NCI-H1694 (cell line): ENCODE measurements around the gene TMEM204.

ENCODE experiments used
- DNase-seq: peaks from one replicate; lab custom pipeline; 2025; lab: John Stamatoyannopoulos, UW

Gene TMEM204

DNA sequence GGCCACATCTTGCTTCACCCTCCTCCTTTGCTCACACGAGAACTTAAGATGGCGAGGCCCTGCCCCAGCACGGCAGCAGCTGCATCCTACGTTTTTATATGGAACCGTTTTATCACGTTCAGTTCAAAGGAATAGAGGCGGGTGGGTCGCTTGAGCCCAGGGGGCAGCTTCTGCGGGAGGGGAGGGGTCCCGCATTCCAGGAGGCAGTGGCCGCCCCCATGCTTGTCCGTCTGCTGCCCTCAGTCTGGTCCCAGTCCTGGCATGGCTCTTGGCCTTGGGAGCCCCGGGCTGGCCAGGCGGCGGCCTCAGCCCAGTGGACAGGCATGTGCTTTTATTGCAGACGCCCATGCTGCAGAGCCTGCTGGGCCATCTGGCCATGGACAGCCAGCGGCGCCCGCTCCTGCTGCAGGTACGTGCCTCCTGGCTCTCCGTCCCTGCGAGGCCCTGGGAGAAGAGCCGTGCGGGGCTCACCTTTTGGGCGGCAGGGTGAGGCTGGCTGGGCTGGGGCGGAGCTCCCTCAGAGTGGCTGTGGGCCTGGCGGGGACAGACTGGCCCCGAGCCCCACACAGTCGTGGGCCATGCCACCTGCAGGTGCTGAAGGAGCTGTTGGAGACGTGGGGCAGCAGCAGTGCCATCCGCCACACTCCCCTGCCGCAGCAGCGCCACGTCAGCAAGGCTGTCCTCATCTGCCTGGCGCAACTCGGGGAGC is 33.6 kb upstream of the TMEM204 start:
- no peak for DNase-seq

DNA sequence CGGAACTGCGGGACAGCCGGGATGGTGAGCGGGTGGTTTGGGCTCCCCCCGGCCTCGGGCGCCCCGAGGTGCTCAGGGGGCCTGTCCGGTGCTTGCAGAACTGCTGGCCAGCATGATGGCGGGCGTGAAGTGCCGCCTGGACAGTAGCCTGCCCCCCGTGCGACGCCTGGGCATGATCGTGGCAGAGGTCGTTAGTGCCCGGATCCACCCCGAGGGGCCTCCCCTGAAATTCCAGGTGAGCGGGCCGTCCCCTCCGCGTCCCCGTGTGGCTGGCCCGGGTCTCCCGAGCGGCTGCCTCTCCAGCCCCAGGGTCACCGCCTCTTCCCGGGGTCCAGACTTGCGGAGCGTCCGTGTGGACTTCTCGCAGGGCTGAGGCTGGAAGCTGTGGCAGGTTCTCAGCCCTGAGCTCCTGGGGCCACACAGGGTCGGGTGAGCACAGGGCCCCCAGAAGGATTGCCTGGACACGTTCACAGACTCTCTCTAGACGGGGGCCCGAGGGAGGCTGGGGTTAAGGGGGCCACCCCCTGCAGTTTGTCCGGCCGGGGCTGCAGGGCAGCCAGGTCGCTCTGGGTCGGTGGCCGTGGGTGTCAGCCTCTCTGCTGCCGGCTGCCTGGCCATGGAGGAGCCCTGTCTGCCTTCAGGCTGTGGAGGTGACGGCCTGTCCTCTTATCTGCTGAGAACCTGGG is 32.9 kb upstream of the TMEM204 start:
- no peak for DNase-seq

- no peak for DNase-seq
These were observed 31.8 kb upstream of the TMEM204 start for GRCh38 chr16:1501630-1502029.

DNA sequence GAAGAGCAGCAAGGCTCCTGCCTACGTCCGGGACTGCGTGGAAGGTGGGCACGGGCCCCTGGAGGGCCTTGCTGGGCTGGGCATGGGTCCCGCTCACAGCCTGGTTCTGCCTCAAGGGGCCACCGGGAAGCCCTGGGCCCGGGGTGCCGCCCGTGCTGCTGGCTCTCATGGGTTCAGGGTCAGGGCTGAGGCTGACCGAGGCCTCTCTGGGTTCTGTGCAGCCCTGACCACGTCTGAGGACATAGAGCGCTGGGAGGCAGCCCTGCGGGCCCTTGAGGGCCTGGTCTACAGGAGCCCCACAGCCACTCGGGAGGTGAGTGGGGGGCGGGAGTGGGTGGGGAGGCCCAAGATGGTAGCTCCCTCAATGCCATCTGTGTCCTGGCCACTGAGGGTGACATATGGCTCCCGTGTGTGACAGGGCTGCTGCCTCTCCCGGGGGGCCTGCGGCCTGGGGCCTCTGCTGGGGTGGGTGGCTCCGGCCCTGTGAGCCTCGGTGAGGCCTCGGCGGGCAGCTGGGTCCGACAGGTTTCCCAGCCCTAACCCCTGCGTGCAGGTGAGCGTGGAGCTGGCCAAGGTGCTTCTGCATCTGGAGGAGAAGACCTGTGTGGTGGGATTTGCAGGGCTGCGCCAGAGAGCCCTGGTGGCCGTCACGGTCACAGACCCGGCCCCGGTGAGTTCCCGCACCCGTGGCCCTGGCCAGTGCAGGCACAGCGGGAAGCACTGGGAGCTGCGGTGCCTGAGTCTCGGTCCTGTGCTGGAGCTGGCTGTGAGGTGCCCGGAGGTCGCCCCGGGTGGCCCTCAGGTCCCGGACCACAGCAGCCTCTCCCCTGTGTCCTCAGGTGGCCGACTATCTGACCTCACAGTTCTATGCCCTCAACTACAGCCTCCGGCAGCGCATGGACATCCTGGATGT is 31.1 kb upstream of the TMEM204 start:
- no peak for DNase-seq

DNA sequence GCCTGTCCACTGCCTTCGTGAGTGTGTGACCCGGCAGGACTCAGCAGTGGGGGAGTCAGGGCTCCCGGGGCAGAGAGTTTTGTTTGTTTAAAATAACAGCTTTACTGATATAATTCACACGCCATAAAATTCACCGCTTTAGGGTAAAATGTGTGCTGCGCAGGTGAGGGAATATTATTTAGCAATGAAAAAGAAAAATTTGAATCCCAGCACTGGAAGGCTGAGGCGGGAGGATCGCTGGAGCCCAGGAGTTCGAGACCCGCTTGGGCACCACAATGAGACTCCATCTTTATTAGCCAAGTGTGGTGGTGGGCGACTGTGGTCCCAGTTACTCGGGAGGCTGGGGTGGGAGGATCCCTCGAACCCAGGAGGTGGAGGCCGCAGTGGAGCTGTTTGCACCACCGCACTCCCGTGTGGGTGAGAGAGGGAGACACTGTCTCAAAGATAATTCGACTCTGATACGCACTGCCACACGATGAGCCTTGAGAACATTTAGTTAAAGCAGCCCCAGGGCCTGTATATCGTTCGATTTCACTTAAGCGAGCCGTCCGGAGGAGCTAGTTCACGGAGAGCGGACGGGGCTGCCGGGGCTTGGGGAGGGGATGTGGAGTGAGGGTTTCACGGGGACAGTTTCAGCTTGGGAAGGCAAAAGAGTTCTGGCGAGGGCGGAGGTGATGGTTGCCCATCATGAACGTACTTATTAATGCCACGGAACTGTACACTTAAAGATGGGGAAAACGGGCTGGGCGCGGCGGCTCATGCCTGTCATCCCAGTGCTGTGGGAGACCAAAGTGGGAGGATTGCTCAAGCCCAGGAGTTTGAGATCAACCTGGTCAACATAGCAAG is 30.1 kb upstream of the TMEM204 start:
- no peak for DNase-seq

DNA sequence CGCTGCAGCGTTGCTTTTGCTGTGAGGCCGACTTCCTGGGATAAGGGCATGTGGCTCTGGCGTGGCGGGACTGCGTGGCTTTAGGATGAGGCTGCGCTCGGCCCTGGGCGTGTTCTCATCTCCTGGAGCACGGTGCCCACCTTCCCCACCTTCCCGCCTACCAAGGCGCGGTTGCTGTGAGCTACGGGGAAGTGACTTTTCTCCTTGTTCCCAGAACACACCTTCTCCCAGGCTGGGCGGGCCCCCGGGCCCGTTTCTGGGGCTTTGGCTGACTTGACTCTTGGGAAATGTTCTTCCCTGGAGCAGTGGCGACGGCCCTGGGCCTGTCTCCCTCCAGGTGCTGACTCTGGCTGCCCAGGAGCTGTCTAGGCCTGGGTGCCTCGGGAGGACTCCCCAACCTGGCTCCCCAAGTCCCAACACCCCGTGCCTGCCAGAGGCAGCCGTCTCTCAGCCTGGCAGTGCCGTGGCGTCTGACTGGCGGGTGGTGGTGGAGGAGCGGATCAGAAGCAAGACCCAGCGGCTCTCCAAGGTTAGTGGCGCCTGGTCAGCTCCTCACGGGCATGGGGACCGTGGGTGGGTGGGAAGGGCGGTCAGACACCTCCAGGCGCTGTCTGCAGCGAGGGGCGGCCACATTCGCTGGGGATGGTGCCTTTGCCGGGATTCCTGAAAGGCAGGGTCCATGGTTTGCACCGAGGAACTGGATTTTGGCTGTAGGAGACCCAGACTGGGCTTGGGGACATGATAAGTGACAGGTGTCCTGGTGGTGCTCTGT is 28.2 kb upstream of the TMEM204 start:
- no peak for DNase-seq

GRCh38 chr16:1505912-1506311 is 27.6 kb upstream of the TMEM204 start:
- no peak for DNase-seq

GRCh38 chr16:1506494-1507213 is 26.8 kb upstream of the TMEM204 start:
- no peak for DNase-seq

GRCh38 chr16:1508494-1509187 is 24.8 kb upstream of the TMEM204 start:
- DNase-seq: no peak

DNA sequence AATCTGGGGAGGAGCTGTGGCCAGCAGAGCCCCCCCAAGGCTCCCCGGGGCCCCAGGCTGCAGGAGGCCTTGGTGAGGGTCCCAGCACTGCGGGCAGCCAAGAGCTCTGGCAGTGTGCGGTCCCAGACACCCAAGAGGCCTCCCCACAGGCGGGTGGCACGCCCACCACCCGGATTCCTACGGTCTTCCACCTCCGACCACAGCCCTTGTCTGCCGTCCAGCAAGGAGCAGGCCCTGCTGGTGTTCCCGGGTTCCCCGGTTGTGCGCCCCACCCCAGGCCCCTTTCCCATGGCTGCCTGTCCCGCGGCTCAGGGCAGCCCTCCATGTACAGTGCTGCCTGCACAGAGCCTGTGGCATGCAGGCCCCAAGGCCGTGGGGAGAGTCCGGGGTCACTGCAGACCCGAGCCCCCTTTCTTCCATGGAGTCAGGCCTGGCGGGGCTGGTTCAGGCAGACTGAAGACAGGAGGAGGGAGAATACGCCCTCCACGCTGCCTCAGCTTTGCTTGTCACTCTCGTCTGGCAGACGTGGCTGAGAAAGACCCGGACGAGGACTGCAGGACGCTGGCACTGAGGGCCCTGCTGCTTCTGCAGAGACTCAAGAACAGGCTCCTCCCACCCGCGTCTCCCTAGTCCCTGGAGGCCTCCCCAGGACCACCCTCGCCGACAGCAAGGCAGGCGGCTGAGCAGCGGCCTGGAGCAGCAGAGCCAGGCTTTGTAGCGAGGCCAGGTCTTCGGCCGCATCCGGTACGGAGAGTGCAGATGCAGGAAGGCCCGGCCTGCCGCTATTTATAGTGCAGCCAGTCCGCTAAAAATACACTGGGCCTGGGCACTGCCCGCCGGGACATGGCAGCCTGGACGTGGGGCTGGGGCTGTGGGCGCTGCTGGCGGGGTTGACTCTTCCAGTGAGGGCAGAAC is 23.9 kb upstream of the TMEM204 start:
- no peak for DNase-seq

- DNase-seq: no peak
These were observed 23.2 kb upstream of the TMEM204 start for GRCh38 chr16:1510272-1510671.

GRCh38 chr16:1510941-1511351 is 22.5 kb upstream of the TMEM204 start:
- no peak for DNase-seq

GRCh38 chr16:1511662-1512569 is 21.6 kb upstream of the TMEM204 start:
- no peak for DNase-seq

- DNase-seq: no peak
These were observed 20.7 kb upstream of the TMEM204 start for GRCh38 chr16:1512774-1513173.

DNA sequence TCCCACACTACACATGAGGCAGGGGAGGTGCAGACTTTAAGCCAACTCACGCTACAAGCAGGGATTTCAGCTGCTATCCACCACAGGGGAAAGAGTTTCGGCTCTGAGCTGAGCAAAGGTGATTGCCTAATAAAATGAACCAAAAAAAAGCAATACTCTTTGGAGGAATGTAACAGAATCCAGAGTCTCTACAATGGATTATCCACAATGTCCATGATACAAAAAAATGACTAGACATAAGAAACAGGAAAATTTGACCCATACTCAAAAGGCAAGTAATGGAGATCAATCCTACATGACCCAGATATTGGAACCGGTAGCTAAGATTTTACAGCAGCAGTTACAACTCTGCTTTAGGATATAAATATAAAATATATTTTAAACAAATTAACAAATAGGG is 19.0 kb upstream of the TMEM204 start:
- DNase-seq: no peak

DNA sequence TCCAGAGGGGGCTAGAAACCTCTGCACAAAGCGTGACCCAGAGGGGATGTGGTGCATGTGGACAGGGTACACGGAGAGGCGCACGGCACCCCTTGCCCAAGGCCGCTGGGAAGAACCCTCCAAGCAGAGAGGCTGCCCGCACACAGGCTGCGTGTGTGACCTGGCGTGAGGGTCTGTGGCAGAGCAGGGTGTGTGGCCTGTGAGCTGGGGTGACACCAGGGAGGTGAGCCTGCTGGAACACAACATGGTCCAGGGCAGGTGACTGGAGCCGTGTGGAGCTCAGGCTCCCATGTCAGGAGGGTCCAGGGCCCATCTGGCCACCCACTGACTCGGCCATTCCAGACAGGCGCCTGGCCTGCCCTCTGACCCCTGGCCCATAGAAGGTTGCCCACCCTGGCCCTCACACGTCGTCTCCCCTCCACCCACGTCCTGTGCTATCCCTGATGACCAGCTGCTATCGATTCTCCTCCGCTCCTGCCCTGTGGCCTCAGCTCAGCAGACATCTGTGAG is 14.8 kb upstream of the TMEM204 start:
- no peak for DNase-seq

DNA sequence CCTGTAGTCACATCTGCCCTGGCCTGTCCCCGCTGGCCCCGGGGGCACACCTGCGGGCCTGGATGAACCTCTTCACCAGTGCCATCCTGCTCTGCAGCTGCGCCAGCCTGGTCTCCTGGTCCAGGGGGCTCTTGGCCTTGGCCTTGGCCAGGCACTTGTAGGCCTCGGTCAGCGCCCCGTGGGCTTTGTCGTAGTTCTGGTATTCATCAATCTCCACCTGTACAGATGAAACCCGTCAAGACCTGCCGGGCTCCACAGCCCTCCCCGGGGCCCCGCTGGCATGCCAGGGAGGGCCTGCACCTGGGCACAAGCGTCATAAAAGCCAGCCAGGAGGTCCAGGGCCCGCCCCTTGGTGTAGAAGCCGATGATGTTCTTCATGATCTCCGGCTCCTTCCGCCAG is 13.6 kb upstream of the TMEM204 start:
- no peak for DNase-seq
